GM23338 (cell line): ENCODE data around the gene ADGRL1.

Experiments
- CREB1 ChIP-seq: fragments of 250-450 bp; sonication (Bioruptor Pico); IDR thresholded peaks from 2 replicates; pipeline ENCODE4 v1.5.0; 2020; ENCODE audit warnings: low read depth, mild to moderate bottlenecking, moderate library complexity
- EZH2 ChIP-seq: fragments of 200-600 bp; sonication (generic); IDR thresholded peaks from one replicate; pipeline ENCODE4 v1.8.0; 2017; ENCODE audit warnings: antibody characterized with exemption, mild to moderate bottlenecking, low read depth; ENCODE audit not compliant: unreplicated experiment
- JUNB ChIP-seq: IDR thresholded peaks from one replicate; pipeline ENCODE4 v1.6.1; 2016; ENCODE audit warnings: antibody characterized with exemption; ENCODE audit not compliant: unreplicated experiment
- POLR2AphosphoS5 ChIP-seq: IDR thresholded peaks from 2 replicates; pipeline ENCODE4 v1.6.1; 2016; ENCODE audit warnings: antibody characterized with exemption, low read depth
- TF ChIP-seq, protein P1 (sequence below), 2 experiments: fragments of 200-600 bp in 1 of 2; sonication (generic) in 1 of 2; conservative IDR thresholded peaks; 2 replicates each; pipeline versions ENCODE4 v1.5.1 to v1.6.1; 2016 to 2017; ENCODE audit warnings: antibody characterized with exemption in 2 of 2, low read depth in 2 of 2, mild to moderate bottlenecking in 2 of 2, moderate library complexity in 1 of 2

DNA sequence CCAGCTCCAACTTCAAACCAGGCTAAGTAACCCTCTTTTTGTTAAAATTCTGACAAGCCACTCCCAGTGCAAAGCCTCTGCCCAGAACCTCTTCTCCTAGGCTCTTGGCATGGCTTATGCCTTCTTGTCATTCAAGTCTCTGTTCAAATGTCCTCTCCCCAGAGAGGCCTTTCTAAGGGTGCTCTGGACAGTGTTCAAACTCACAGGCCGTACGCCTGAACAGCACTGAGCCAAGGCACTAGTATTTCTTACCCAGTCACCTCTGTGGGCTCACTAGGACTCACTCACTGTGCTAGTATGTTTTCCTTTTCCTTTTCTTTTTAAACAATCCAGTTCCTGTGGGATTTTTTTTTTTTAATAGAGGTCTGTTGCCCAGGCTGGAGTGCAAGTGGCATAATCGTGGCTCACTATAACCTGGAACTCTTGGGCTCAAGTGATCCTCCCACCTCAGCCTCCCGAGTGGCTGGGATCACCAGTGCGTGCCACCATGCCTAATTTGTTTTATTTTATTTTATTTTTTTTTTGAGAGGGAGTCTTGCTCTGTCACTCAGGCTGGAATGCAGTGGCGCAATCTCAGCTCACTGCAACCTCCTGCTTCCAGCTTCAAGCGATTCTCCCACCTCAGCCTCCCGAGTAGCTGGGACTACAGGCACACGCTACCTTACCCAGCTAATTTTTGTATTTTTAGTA is 67.2 kb downstream of the ADGRL1 start:
- TF ChIP-seq, protein P1, sequence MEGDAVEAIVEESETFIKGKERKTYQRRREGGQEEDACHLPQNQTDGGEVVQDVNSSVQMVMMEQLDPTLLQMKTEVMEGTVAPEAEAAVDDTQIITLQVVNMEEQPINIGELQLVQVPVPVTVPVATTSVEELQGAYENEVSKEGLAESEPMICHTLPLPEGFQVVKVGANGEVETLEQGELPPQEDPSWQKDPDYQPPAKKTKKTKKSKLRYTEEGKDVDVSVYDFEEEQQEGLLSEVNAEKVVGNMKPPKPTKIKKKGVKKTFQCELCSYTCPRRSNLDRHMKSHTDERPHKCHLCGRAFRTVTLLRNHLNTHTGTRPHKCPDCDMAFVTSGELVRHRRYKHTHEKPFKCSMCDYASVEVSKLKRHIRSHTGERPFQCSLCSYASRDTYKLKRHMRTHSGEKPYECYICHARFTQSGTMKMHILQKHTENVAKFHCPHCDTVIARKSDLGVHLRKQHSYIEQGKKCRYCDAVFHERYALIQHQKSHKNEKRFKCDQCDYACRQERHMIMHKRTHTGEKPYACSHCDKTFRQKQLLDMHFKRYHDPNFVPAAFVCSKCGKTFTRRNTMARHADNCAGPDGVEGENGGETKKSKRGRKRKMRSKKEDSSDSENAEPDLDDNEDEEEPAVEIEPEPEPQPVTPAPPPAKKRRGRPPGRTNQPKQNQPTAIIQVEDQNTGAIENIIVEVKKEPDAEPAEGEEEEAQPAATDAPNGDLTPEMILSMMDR (conservative IDR thresholded peaks at IDR 0.05; ENCODE audit: low read depth in 2 of 2), result no peak
- TF ChIP-seq JUNB (no peak), POLR2AphosphoS5 (no peak), CREB1 (no peak), EZH2 (no peak)
